ENCODE measurements around the gene BMERB1. TPM values are rescaled to one million over a fixed set of nuclear protein-coding genes. Genes with fewer than 3 reads are reported as not detected.
"Not testable (repeated sequence)": the region's sequence is repeated elsewhere in the genome, so short reads cannot be mapped to it uniquely, and the experiment has no call there.

Gene BMERB1
- polyA plus RNA-seq (ENCODE audit: insufficient read length in 10 of 10) = 10 to 100 TPM; 19.2 to 29.5 (median 24.3) TPM
- long read RNA-seq, donor 1, transcript C16orf45-201 (6 exons, 2,404 nt) = major isoform, 7 of 7 reads
- long read RNA-seq, donor 1, partial matches to known transcripts = 0 of 7 reads
- long read RNA-seq, donor 1, other reads (novel, unspliced or antisense) = 0 of 7 reads
- long read RNA-seq, donor 2, transcript C16orf45-201 (6 exons, 2,404 nt) = major isoform, 11 of 11 reads
- long read RNA-seq, donor 2, partial matches to known transcripts = 0 of 11 reads
- long read RNA-seq, donor 2, other reads (novel, unspliced or antisense) = 0 of 11 reads
- long read RNA-seq, donor 3 = 0 reads
- long read RNA-seq, donor 4, transcript C16orf45-201 (6 exons, 2,404 nt) = major isoform, 8 of 8 reads
- long read RNA-seq, donor 4, partial matches to known transcripts = 0 of 8 reads
- long read RNA-seq, donor 4, other reads (novel, unspliced or antisense) = 0 of 8 reads
- long read RNA-seq, donor 5, transcript C16orf45-201 (6 exons, 2,404 nt) = major isoform, 5 of 5 reads
- long read RNA-seq, donor 5, partial matches to known transcripts = 0 of 5 reads
- long read RNA-seq, donor 5, other reads (novel, unspliced or antisense) = 0 of 5 reads
- long read RNA-seq, donor 6, partial matches to known transcripts = 0 of 4 reads
- long read RNA-seq, donor 6, other reads (novel, unspliced or antisense) = 0 of 4 reads
- long read RNA-seq, donor 7, transcript C16orf45-201 (6 exons, 2,404 nt) = major isoform, 5 of 5 reads
- long read RNA-seq, donor 7, partial matches to known transcripts = 0 of 5 reads
- long read RNA-seq, donor 7, other reads (novel, unspliced or antisense) = 0 of 5 reads
- long read RNA-seq, donor 8, transcript C16orf45-201 (6 exons, 2,404 nt) = major isoform, 12 of 12 reads
- long read RNA-seq, donor 8, partial matches to known transcripts = 0 of 12 reads
- long read RNA-seq, donor 8, other reads (novel, unspliced or antisense) = 0 of 12 reads
- long read RNA-seq, donor 9, partial matches to known transcripts = 0 of 2 reads
- long read RNA-seq, donor 9, other reads (novel, unspliced or antisense) = 0 of 2 reads

DNA sequence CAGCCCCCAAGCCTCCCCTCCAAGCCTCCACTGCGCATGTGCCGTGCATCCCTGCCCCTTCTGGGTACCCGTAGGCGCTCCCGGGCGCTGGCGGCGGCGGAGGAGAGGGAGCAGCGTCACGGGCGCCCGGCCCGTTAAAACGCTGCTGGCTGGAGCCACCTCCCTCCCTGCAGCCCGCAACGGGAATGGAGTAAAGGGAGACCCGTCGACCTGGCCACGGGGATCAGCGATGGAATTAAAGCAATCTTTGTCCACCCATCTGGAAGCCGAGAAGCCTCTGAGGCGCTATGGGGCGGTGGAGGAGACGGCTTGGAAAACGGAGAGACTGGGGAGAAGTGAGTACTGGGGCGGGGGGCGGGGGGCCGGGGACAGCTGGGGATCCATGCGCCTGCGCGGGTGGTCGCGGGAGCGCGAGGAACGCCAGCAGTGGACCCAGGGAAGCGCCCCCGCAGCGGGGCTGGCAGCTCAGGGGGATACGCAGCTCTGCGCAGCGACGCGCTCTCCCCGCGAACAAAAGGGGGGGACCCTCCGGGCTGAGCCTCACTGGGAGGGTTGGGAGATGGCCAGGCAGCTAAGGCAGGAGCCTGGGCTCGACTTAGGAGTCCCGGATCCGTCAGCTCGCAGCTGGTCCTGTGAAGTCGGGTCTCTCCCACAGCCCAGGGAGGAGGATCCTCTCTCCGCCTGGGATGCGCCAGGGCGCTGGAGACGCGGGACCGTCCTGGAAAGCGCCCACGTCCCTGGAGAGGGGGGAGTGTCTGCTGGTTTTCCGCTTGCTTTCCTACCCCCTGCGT lies at the start of gene BMERB1:
Gene BMERB1 (plus strand): TSS at position 164 of the 791 bp plus-strand sequence. CDS start 66 bp downstream, at position 230.
- DNase-seq = peak; percentile 58 to 86 (median 67)

GRCh38 chr16:15388060-15388459 lies 46.3 kb upstream of the BMERB1 start:
- not testable (repeated sequence) for DNase-seq

DNA sequence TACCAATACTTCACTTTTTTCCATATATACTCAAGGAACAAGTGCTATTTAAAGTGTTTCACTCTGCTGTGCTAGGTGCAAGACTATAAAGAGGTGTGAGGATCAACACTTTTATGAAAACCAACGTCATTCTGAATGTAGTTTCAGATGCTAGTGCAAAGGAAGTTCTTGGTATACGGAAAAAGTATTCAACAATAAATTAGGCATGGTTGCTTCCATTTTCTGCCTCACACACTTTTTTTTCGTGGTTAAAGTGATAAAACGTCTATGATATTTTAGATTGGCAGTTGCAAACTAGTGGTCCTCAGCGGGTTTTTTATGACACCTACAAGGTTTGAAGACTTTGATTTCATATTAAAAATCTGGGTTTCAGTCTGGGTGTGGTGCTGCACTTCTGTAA lies 44.5 kb upstream of the BMERB1 start:
- not testable (repeated sequence) for DNase-seq

DNA sequence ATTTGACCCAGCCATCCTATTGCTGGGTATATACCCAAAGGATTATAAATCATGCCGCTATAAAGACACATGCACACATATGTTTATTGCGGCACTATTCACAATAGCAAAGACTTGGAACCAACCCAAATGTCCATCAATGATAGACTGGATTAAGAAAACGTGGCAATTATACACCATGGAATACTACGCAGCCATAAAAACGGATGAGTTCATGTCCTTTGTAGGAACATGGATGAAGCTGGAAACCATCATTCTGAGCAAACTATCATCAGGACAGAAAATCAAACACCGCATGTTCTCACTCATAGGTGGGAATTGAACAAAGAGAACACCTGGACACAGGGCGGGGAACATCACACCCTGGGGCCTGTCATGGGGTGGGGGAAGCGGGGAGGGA lies 41.4 kb upstream of the BMERB1 start:
- not testable (repeated sequence) for DNase-seq

DNA sequence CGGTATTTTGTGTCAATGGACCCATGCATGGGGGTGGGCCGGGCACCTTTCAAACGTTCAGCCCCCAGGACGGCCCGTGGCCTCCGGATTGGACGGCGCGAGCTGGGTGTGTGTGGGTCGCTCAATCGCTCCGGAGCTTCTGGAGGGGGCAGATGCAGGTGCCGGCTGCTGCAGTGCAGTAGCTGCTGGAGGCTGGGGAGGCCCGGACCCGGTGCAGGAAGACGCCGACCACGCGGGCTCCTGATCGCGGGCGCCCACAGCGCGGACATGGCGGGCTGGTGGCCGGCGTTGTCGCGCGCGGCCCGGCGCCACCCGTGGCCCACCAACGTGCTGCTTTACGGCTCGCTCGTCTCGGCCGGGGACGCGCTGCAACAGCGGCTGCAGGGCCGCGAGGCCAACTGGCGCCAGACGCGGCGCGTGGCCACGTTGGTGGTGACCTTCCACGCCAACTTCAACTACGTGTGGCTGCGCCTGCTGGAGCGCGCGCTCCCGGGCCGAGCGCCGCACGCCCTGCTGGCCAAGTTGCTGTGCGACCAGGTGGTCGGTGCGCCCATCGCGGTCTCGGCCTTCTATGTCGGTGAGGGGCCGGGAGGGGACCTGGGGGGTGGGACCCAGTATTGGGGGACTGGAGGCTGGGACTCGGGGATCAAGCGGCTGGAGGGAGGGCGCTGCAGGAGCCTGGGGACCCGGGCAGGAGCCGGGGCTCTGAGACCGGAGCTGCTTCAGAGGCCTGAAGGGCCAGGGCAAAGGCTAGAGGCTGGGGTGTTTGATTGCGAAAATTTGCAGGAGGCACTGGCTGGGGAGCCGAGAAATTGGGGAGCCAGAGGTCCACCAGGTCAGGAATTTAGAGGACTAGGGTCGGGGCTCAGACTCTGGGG lies 38.5 kb upstream of the BMERB1 start, which contains the start of gene MPV17L:
Gene MPV17L (plus strand): TSS at position 124 of the 878 bp plus-strand sequence. CDS start 144 bp downstream, at position 268.
- peak in 2 of 3 donors; percentile 27 to 71 for DNase-seq

- DNase-seq = not testable (repeated sequence)
Measured at GRCh38 chr16:15396509-15396829, 37.9 kb upstream of the BMERB1 start.

DNA sequence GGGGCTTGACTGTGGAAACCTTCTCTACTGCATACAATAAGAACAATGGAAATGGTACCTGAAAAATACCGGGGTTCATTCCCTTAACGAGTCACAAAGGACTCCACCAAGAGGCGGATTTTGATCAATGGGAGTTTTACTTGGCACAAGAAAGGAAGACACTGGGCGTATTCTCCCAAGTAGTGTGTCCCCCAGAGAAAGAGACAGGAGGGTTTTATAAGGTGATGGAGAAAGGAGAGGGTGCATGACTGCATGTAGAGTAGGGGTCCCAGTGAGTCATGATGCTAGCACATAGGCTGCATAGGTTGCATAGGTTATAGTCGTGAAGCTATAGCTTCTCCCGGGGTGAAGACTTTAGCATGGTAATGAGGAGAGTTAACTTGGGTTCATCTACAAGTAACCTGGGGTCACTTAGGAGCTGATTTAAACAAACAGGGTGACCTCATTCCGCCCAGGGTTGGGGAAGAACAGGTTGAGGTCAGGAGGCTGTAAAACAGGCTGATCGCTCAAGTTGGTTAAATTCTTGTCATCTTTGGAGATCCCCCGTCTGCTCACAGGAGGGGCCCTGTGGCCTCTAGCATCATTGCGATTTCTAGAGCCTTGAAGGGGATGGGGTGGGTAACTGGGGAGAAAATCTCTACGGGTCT lies 37.3 kb upstream of the BMERB1 start:
- no peak for DNase-seq

DNA sequence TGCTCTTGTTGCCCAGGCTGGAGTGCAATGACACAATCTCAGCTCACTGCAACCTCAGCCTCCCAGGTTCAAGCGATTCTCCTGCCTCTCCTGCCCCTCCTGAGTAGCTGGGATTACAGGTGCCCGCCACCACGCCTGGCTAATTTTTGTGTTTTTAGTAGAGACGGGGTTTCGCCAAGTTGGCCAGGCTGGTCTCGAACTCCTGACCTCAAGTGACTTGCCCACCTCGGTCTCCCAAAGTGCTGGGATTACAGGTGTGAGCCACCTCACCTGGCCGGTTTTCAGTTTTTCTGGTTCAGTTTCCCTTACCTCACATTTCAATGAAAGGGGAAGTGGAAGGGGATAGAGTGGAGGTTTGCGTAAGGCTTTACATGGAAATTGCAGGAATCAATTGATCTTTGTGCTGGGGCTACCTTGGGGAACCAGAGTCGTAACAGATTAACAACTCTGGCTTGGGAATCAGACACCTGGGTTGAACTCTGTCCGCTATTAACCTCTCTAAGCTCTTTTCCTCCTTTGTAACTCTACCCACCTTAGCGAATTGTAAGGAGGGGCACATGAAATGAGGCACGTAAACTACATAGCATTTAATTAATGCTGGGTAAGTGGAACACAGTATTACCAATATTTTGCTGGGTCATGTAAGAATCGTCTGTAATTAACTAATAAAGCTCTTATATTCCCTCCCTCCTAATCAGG lies 35.6 kb upstream of the BMERB1 start:
- DNase-seq = no peak

- no peak for DNase-seq
Measured at GRCh38 chr16:15399317-15399716, 35.1 kb upstream of the BMERB1 start.

DNA sequence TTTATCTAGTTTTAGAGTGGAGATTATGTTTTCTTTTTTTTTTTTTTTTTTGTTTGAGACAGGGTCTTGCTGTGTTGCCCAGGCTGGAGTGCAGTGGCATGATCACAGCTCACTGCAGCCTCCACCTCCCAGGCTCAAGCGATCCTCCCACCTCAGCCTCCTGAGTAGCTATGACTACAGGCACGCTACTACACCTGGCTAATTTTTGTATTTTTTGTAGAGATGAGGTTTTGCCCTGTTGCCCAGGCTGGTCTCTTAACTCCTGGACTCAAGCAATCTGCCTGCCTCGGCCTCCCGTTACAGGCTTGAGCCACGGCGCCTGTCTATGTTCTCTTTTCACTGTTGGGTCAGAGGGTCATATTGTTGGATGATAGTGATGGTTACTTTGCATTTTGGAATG lies 34.1 kb upstream of the BMERB1 start:
- DNase-seq = not testable (repeated sequence)

GRCh38 chr16:15401972-15402371 lies 32.4 kb upstream of the BMERB1 start:
- no peak for DNase-seq

GRCh38 chr16:15403392-15403995 lies 30.9 kb upstream of the BMERB1 start:
- DNase-seq = no peak

- DNase-seq = not testable (repeated sequence)
Measured at GRCh38 chr16:15404091-15404490, 30.3 kb upstream of the BMERB1 start.

DNA sequence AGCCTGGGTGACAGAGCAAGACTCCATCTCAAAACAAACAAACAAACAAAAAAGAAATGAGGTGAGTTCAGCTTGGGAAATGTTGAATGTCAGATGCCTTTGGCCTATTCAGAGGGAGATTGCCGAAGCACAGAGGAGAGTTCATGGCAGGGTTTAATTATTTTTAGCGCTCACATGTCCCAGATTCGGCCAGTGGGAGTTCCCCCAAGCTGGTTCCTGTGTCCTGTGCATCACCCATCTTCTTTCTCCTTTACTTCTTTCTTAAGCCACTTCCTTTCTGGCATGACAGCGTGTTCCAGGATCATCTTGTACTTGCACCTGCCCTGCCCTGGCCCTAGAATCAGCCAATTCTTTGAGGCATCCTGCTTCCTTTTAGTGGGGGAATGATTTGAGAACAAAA lies 29.6 kb upstream of the BMERB1 start:
- DNase-seq = peak in 1 of 3 donors; percentile 17

GRCh38 chr16:15407756-15408155 lies 26.6 kb upstream of the BMERB1 start:
- DNase-seq = not testable (repeated sequence)

GRCh38 chr16:15409476-15409875 lies 24.9 kb upstream of the BMERB1 start:
- not testable (repeated sequence) for DNase-seq

DNA sequence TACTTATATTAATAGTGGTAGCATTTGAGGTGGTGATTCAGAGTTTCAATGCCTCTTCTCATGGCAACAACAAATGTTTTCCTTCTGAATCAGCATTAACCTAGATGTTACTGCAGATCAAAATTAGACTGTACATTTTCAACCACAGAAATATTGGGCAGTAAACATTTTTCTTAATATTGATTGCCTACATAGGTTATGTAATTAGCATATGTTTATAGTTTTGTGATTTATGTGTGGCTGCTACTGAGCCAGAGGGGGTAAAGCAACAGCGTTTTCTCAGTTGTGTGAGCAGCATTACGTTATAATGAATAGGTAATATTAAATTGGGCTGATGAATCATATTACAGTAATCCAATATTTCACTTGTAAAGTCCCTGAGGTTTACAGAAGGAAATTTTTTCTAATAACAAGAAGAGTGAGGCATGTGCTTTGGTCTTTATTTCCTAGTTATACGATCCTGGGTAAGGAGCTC lies 18.8 kb upstream of the BMERB1 start:
- no peak for DNase-seq

DNA sequence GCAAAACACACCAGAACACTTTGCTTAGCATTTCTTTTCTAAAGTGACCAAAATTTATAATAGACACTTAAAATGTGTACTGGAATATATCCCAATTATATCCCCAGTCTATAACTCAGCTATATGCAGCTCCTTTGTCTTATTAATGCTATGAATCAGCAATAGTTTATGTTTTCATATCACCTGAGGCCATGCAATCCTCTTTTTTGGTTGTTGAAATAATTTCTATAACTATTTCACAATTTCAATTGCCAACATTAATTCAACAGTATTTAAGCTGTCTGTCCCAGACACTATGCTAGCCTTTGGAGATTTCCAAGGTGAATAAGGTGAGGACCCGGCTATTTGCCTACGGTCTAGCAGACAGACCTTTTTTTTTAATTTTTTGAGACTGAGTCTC lies 17.2 kb upstream of the BMERB1 start:
- no peak for DNase-seq

DNA sequence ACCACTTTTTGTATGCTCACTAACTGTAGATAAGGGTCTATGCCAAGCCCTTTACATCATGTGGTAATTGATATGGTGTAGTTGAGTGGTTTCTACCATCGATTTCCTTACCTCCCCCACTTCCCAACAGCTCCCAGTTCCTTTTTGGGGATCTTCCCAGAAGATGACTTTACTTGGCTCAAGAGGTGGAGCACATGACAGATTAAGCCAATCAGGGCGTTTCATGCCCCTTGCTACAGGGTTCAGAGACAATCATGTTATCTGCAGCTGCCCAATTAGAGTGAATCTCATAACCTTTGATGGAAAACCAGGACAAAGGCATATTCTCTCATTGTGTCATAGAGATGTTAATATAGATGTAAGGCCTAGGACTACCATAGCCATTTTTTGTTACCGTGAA lies 16.2 kb upstream of the BMERB1 start:
- no peak for DNase-seq
